ENCODE data around the gene PRTN3. TPM values are rescaled to one million over a fixed set of nuclear protein-coding genes. Genes with fewer than 3 reads are reported as not detected.

PRTN3 gene, protein sequence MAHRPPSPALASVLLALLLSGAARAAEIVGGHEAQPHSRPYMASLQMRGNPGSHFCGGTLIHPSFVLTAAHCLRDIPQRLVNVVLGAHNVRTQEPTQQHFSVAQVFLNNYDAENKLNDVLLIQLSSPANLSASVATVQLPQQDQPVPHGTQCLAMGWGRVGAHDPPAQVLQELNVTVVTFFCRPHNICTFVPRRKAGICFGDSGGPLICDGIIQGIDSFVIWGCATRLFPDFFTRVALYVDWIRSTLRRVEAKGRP
- total RNA-seq (2022; extraction: Qiagen RNA extraction; ENCODE audit: low read depth), result 0.47 to 0.77 TPM (median 0.60 TPM) in 5 replicates

DNA sequence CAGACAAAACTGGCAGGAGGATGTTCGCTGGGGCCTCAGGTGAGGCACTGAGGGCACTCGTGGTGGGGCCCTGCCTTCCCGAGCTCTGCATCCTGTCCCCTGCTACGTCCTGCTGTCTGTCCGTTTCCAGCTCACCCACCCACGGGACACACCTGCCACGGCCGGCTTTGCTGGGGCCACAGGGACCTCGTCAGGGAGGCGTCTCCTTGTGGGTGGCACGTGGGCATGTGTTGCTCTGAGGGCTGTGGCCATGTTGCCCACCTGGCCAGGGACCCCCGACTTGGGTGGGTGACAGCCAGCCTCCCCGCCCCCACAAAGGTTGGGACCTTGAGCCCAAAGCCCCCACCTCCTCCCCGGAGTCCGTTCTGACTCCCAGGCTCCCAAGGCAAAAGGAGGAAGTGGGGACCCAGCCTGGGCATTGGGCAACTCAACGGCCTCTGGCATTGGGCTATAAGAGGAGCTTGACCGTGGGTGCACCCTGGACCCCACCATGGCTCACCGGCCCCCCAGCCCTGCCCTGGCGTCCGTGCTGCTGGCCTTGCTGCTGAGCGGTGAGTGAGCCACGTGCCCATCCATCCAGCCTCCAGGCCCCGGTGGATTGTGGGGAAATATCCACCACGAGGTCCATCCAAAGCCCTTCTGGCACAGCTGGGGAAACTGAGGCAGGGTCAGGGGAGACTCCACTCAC lies at the start of gene PRTN3:
Gene PRTN3 (plus strand): TSS at position 481 of the 688 bp plus-strand sequence. CDS start 10 bp downstream, at position 491.

DNA sequence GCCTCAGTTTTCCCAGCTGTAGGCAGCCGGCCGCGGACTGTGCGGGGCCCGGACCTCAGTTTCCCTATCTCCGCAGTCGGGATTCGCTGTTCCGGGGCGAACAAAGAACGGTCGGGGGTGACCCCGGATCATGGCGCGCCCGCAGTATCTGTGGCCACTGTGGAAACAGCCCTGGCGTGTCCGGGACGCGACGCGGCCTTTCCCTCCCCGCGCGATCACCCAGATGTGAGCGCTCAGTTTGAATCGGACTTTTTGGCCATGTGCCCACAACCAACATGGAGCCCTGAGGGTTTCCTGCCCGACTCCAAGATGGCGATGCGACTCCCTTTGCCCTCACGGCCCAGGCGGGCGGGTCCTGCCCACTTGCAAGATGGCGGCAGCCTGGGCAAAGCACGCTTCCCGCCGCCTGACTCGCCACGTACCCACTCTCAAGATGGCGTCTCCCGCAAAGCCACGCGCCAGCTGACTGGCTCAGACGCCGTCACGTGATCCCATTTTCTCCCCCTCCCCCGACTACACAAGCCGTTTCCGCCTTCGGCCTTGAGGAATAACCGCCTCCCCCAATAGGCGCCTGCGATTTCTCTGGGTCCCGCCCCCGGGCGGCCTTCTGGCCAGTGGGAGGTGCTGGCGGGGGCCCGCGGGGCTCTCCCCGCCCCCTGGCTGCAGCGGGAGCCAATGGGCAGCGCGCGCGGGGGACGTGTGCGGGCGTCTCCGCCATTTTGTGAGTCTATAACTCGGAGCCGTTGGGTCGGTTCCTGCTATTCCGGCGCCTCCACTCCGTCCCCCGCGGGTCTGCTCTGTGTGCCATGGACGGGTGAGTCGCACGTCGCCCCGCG lies 43.9 kb upstream of the PRTN3 start, which contains the start of gene PTBP1:
Gene PTBP1 (plus strand): TSS at position 761 of the 836 bp plus-strand sequence. CDS start 46 bp downstream, at position 807.

GRCh38 chr19:821825-822503 lies 18.8 kb upstream of the PRTN3 start, which contains the start of gene PLPPR3:
Gene PLPPR3 (minus strand): TSS chr19:821955. CDS start chr19:821559, 396 bp downstream.

GRCh38 chr19:827710-828321 lies 13.0 kb upstream of the PRTN3 start, which contains the start of gene AZU1:
Gene AZU1 (plus strand): TSS chr19:827837. CDS start chr19:827847, 10 bp downstream.

DNA sequence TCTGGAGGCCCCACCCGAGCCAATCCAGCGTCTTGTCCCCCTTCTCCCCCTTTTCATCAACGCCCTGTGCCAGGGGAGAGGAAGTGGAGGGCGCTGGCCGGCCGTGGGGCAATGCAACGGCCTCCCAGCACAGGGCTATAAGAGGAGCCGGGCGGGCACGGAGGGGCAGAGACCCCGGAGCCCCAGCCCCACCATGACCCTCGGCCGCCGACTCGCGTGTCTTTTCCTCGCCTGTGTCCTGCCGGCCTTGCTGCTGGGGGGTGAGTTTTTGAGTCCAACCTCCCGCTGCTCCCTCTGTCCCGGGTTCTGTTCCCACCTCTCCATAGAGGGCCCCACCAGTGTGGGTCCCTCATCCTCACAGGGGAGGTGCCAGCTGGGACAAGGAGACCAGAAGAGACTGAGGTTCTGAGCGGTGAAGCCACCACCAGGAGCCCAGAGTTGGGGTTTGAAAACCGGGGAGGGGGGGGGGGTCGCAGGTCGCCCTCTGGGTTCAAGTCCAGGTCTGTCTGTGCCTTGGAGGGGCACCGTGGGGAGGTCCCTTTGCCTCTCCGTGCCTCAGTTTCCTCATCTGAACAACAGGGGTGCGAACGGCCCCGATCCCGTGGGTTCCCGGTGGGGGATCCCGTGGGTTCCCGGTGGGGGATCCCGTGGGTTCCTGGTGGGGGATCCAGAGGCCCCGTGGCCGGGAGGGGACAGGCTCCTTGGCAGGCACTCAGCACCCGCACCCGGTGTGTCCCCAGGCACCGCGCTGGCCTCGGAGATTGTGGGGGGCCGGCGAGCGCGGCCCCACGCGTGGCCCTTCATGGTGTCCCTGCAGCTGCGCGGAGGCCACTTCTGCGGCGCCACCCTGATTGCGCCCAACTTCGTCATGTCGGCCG lies 11.6 kb downstream of the PRTN3 start, which contains the start of gene ELANE:
Gene ELANE (plus strand): TSS at position 168 of the 878 bp plus-strand sequence. CDS start 26 bp downstream, at position 194.

GRCh38 chr19:858868-859843 lies 18.4 kb downstream of the PRTN3 start, which contains the start of gene CFD:
Gene CFD (plus strand): TSS chr19:859664. CDS start chr19:859690, 26 bp downstream.

DNA sequence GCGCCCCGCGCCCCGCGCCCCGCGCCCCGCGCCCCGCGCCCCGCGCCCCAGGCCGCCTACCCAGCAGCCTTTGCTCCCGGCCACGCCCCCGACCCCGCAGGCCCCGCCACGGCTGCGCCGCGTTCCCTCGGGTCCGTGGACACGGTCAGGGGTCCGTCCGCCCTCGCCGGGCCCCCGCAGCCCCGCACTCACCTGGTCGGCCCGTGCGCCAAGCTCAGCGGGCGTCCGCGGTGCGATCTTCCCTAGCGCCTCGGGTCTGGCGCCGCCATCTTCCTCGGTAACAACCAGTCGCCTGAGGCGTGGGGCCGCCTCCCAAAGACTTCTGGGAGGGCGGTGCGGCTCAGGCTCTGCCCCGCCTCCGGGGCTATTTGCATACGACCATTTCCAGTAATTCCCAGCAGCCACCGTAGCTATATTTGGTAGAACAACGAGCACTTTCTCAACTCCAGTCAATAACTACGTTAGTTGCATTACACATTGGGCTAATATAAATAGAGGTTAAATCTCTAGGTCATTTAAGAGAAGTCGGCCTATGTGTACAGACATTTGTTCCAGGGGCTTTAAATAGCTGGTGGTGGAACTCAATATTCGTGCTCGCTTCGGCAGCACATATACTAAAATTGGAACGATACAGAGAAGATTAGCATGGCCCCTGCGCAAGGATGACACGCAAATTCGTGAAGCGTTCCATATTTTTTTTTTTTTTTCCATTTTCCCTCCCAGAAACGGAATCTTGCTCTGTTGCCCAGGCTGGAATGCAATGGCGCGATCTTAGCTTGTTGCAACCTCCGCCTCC lies 52.3 kb downstream of the PRTN3 start, which contains the start of the genes MED16 and RNU6-9:
Gene MED16 (minus strand): TSS at position 294 of the 796 bp plus-strand sequence. CDS start 2,056 bp downstream, outside the sequence.
Gene RNU6-9 (plus strand): TSS at position 591 of the 796 bp plus-strand sequence.

Other genes starting within 250 kb of the PRTN3 start
- gene POLRMT, start 207.5 kb upstream of the PRTN3 start, total RNA-seq (2022; extraction: Qiagen RNA extraction; ENCODE audit: low read depth), result 74.9 to 100 TPM (median 98.7 TPM) in 5 replicates
- gene FGF22, start 201.1 kb upstream of the PRTN3 start, total RNA-seq (2022; extraction: Qiagen RNA extraction; ENCODE audit: low read depth), result 0.32 to 0.79 TPM (median 0.67 TPM) in 5 replicates
- gene RNF126, start 177.8 kb upstream of the PRTN3 start, total RNA-seq (2022; extraction: Qiagen RNA extraction; ENCODE audit: low read depth), result 57.4 to 74.9 TPM (median 73.8 TPM) in 5 replicates
- gene FSTL3, start 164.6 kb upstream of the PRTN3 start, total RNA-seq (2022; extraction: Qiagen RNA extraction; ENCODE audit: low read depth), result 198 to 248 TPM (median 224 TPM) in 5 replicates
- not detected in 5 replicates for gene PRSS57, start 145.5 kb upstream of the PRTN3 start, total RNA-seq (2022; extraction: Qiagen RNA extraction; ENCODE audit: low read depth)
- gene PALM, start 132.1 kb upstream of the PRTN3 start, total RNA-seq (2022; extraction: Qiagen RNA extraction; ENCODE audit: low read depth), result 9.8 to 18.2 TPM (median 15.0 TPM) in 5 replicates
- gene MISP, start 89.9 kb upstream of the PRTN3 start, total RNA-seq (2022; extraction: Qiagen RNA extraction; ENCODE audit: low read depth), result 67.0 to 86.8 TPM (median 81.7 TPM) in 5 replicates
- 206 to 217 TPM (median 211 TPM) in 5 replicates for gene PTBP1, start 43.5 kb upstream of the PRTN3 start, total RNA-seq (2022; extraction: Qiagen RNA extraction; ENCODE audit: low read depth)
- 2.3 to 5.5 TPM (median 4.8 TPM) in 5 replicates for gene PLPPR3, start 19.0 kb upstream of the PRTN3 start, total RNA-seq (2022; extraction: Qiagen RNA extraction; ENCODE audit: low read depth)
- 0.15 to 0.41 TPM (median 0.35 TPM) in 4 of 5 replicates, not detected in the other for gene AZU1, start 13.2 kb upstream of the PRTN3 start, total RNA-seq (2022; extraction: Qiagen RNA extraction; ENCODE audit: low read depth)
- gene ELANE, start 11.3 kb downstream of the PRTN3 start, total RNA-seq (2022; extraction: Qiagen RNA extraction; ENCODE audit: low read depth), result 0.16 to 0.30 TPM (median 0.29 TPM) in 3 of 5 replicates, not detected in the others
- 11.2 to 22.1 TPM (median 21.4 TPM) in 5 replicates for gene CFD, start 18.7 kb downstream of the PRTN3 start, total RNA-seq (2022; extraction: Qiagen RNA extraction; ENCODE audit: low read depth)
- gene MED16, start 52.2 kb downstream of the PRTN3 start, total RNA-seq (2022; extraction: Qiagen RNA extraction; ENCODE audit: low read depth), result 14.8 to 22.3 TPM (median 21.5 TPM) in 5 replicates
- gene RNU6-9, start 52.5 kb downstream of the PRTN3 start, total RNA-seq (2022; extraction: Qiagen RNA extraction; ENCODE audit: low read depth), result not detected in 5 replicates
- 28.8 to 49.8 TPM (median 38.1 TPM) in 5 replicates for gene R3HDM4, start 72.2 kb downstream of the PRTN3 start, total RNA-seq (2022; extraction: Qiagen RNA extraction; ENCODE audit: low read depth)
- 0.18 to 0.67 TPM (median 0.39 TPM) in 5 replicates for gene KISS1R, start 76.3 kb downstream of the PRTN3 start, total RNA-seq (2022; extraction: Qiagen RNA extraction; ENCODE audit: low read depth)
- gene ARID3A, start 85.0 kb downstream of the PRTN3 start, total RNA-seq (2022; extraction: Qiagen RNA extraction; ENCODE audit: low read depth), result 3.3 to 7.1 TPM (median 5.4 TPM) in 5 replicates
- gene WDR18, start 143.3 kb downstream of the PRTN3 start, total RNA-seq (2022; extraction: Qiagen RNA extraction; ENCODE audit: low read depth), result 46.9 to 74.3 TPM (median 68.3 TPM) in 5 replicates
- 1.8 to 3.2 TPM (median 2.6 TPM) in 5 replicates for gene GRIN3B, start 159.4 kb downstream of the PRTN3 start, total RNA-seq (2022; extraction: Qiagen RNA extraction; ENCODE audit: low read depth)
- 84.8 to 128 TPM (median 125 TPM) in 5 replicates for gene TMEM259, start 180.1 kb downstream of the PRTN3 start, total RNA-seq (2022; extraction: Qiagen RNA extraction; ENCODE audit: low read depth)
- gene RNU6-2, start 180.5 kb downstream of the PRTN3 start, total RNA-seq (2022; extraction: Qiagen RNA extraction; ENCODE audit: low read depth), result not detected in 5 replicates
- 77.5 to 88.2 TPM (median 83.4 TPM) in 5 replicates for gene CNN2, start 185.6 kb downstream of the PRTN3 start, total RNA-seq (2022; extraction: Qiagen RNA extraction; ENCODE audit: low read depth)
- 14.9 to 17.5 TPM (median 16.8 TPM) in 5 replicates for gene ABCA7, start 199.1 kb downstream of the PRTN3 start, total RNA-seq (2022; extraction: Qiagen RNA extraction; ENCODE audit: low read depth)
- 2.8 to 4.7 TPM (median 4.4 TPM) in 5 replicates for gene ARHGAP45, start 226.2 kb downstream of the PRTN3 start, total RNA-seq (2022; extraction: Qiagen RNA extraction; ENCODE audit: low read depth)

Data from A549 treated with GW870086 at 1 μM for 4 hours (cell line).